GM18868 (cell line): ENCODE results near the gene SUPT4H1.
A peak's percentile ranks its signal among the peaks of the same experiment; 100 is the strongest.
"Not testable (repeated sequence)": the region's sequence is repeated elsewhere in the genome, so short reads cannot be mapped to it uniquely, and the experiment has no call there.

Experiments
- ATAC-seq: cut with Tn5 transposase; IDR thresholded peaks from one replicate; pipeline ENCODE4 v1.9.1; 2021; ENCODE audit warnings: mild to moderate bottlenecking, moderate library complexity; ENCODE audit not compliant: unreplicated experiment

The SUPT4H1 gene

GRCh38 chr17:58343131-58343530 is 8.9 kb downstream of the SUPT4H1 start:
- no peak for ATAC-seq

- ATAC-seq, result no peak
Observed at GRCh38 chr17:58341861-58342475, 10.0 kb downstream of the SUPT4H1 start.

- not testable (repeated sequence) for ATAC-seq
Observed at GRCh38 chr17:58341136-58341860, 10.7 kb downstream of the SUPT4H1 start.

- ATAC-seq, result no peak
Observed at GRCh38 chr17:58340405-58340876, 11.6 kb downstream of the SUPT4H1 start.

GRCh38 chr17:58339755-58340404 is 12.1 kb downstream of the SUPT4H1 start:
- ATAC-seq, result no peak

- no peak for ATAC-seq
Observed at GRCh38 chr17:58338841-58339754, 12.9 kb downstream of the SUPT4H1 start.

GRCh38 chr17:58338454-58338840 is 13.6 kb downstream of the SUPT4H1 start:
- ATAC-seq, result no peak

- ATAC-seq, result peak; percentile 62
Observed at GRCh38 chr17:58337600-58338453, 14.2 kb downstream of the SUPT4H1 start.

- no peak for ATAC-seq
Observed at GRCh38 chr17:58337210-58337599, 14.8 kb downstream of the SUPT4H1 start.

- no peak for ATAC-seq
Observed at GRCh38 chr17:58336456-58337209, 15.4 kb downstream of the SUPT4H1 start.

- ATAC-seq, result peak; percentile 22
Observed at GRCh38 chr17:58335779-58336455, 16.1 kb downstream of the SUPT4H1 start.

GRCh38 chr17:58335061-58335731 is 16.8 kb downstream of the SUPT4H1 start:
- ATAC-seq, result no peak

GRCh38 chr17:58334661-58335060 is 17.3 kb downstream of the SUPT4H1 start:
- no peak for ATAC-seq

GRCh38 chr17:58334256-58334655 is 17.7 kb downstream of the SUPT4H1 start:
- no peak for ATAC-seq

GRCh38 chr17:58333736-58334207 is 18.2 kb downstream of the SUPT4H1 start:
- no peak for ATAC-seq

- ATAC-seq, result no peak
Observed at GRCh38 chr17:58332778-58333735, 18.9 kb downstream of the SUPT4H1 start.
